H9 (cell line): Measurements from ENCODE around the gene CUEDC2. TPM values are rescaled to one million over a fixed set of nuclear protein-coding genes. Genes with fewer than 3 reads are reported as not detected.
A peak's percentile ranks its signal among the peaks of the same experiment; 100 is the strongest.

Experiments used
- DNase-seq: peaks from one replicate; pipeline ENCODE4 v3.0.0-alpha.2; 2017
- H2AFZ ChIP-seq: one replicate; pipeline ENCODE4 v1.6.1; 2013; ENCODE audit warnings: mild to moderate bottlenecking, low read length, control low read depth, moderate library complexity
- H2AK5ac ChIP-seq: 2 replicates; pipeline ENCODE4 v1.6.1; 2013; ENCODE audit warnings: low read length, control low read depth, mixed read lengths; ENCODE audit not compliant: insufficient read length
- H2BK120ac ChIP-seq: one replicate; pipeline ENCODE4 v1.6.1; 2013; ENCODE audit warnings: low read depth, mild to moderate bottlenecking, low read length, control low read depth, inconsistent platforms; ENCODE audit not compliant: poor library complexity, severe bottlenecking
- H2BK12ac ChIP-seq: 2 replicates; pipeline ENCODE4 v1.6.1; 2013; ENCODE audit warnings: low read length, control low read depth, mixed read lengths, low read depth; ENCODE audit not compliant: insufficient read length
- H2BK15ac ChIP-seq: 2 replicates; pipeline ENCODE4 v1.6.1; 2013; ENCODE audit warnings: low read depth, low read length, control low read depth
- H2BK20ac ChIP-seq: one replicate; pipeline ENCODE4 v1.6.1; 2013; ENCODE audit warnings: low read depth, mild to moderate bottlenecking, low read length, control low read depth, inconsistent platforms; ENCODE audit not compliant: poor library complexity, severe bottlenecking
- H2BK5ac ChIP-seq: 2 replicates; pipeline ENCODE4 v1.6.1; 2013; ENCODE audit warnings: low read length, control low read depth, mixed read lengths; ENCODE audit not compliant: insufficient read length
- H3K14ac ChIP-seq: 2 replicates; pipeline ENCODE4 v1.6.1; 2013; ENCODE audit warnings: low read length, control low read depth; ENCODE audit not compliant: insufficient read depth
- H3K18ac ChIP-seq: 2 replicates; pipeline ENCODE4 v1.6.1; 2013; ENCODE audit warnings: low read depth, mild to moderate bottlenecking, mixed read lengths, low read length, control low read depth; ENCODE audit not compliant: insufficient read length
- H3K23ac ChIP-seq: 2 replicates; pipeline ENCODE4 v1.6.1; 2013; ENCODE audit warnings: low read length, control low read depth, mixed read lengths, low read depth; ENCODE audit not compliant: insufficient read length
- H3K23me2 ChIP-seq: 2 replicates; pipeline ENCODE4 v1.6.1; 2013; ENCODE audit warnings: low read depth, mild to moderate bottlenecking, mixed read lengths, low read length, control low read depth; ENCODE audit not compliant: insufficient read length, poor library complexity, severe bottlenecking
- H3K27ac ChIP-seq: 2 replicates; pipeline ENCODE4 v1.5.1; 2013; ENCODE audit warnings: low read length, control low read depth, mixed read lengths, low read depth; ENCODE audit not compliant: insufficient read length
- H3K27me3 ChIP-seq: 2 replicates; pipeline ENCODE4 v1.6.1; 2013; ENCODE audit warnings: low read length, control low read depth, inconsistent platforms; ENCODE audit not compliant: insufficient read depth
- H3K4ac ChIP-seq: 2 replicates; pipeline ENCODE4 v1.6.1; 2013; ENCODE audit warnings: low read depth, mild to moderate bottlenecking, control low read depth, inconsistent platforms, low read length, moderate library complexity
- H3K4me1 ChIP-seq: 2 replicates; pipeline ENCODE4 v1.6.1; 2013; ENCODE audit warnings: low read length, control low read depth, inconsistent platforms; ENCODE audit not compliant: insufficient read depth
- H3K4me2 ChIP-seq: 2 replicates; pipeline ENCODE4 v1.6.1; 2013; ENCODE audit warnings: low read length, control low read depth, mixed read lengths; ENCODE audit not compliant: insufficient read length, insufficient read depth
- H3K56ac ChIP-seq: 2 replicates; pipeline ENCODE4 v1.6.1; 2013; ENCODE audit warnings: low read depth, mild to moderate bottlenecking, mixed read lengths, low read length, control low read depth; ENCODE audit not compliant: insufficient read length
- H3K79me1 ChIP-seq: 2 replicates; pipeline ENCODE4 v1.6.1; 2013; ENCODE audit warnings: low read depth, mild to moderate bottlenecking, moderate library complexity, low read length, control low read depth, inconsistent platforms; ENCODE audit not compliant: insufficient read depth, poor library complexity, severe bottlenecking
- H3K79me2 ChIP-seq: 2 replicates; pipeline ENCODE4 v1.6.1; 2013; ENCODE audit warnings: low read length, control low read depth, inconsistent platforms; ENCODE audit not compliant: insufficient read depth
- H3K9ac ChIP-seq: 2 replicates; pipeline ENCODE4 v1.6.1; 2013; ENCODE audit warnings: low read length, control low read depth, mixed read lengths; ENCODE audit not compliant: insufficient read length; ENCODE audit errors: extremely low read depth
- H3K9me3 ChIP-seq: one replicate; pipeline ENCODE4 v1.6.1; 2013; ENCODE audit warnings: low read depth, low read length, inconsistent platforms; ENCODE audit not compliant: control insufficient read depth
- H3T11ph ChIP-seq: one replicate; pipeline ENCODE4 v1.6.1; 2013; ENCODE audit warnings: mild to moderate bottlenecking, low read length, control low read depth, inconsistent platforms
- H4K20me1 ChIP-seq: one replicate; pipeline ENCODE4 v1.6.1; 2013; ENCODE audit not compliant: control insufficient read depth, insufficient read length, insufficient read depth
- H4K5ac ChIP-seq: 2 replicates; pipeline ENCODE4 v1.6.1; 2013; ENCODE audit warnings: low read depth, mild to moderate bottlenecking, mixed read lengths, low read length, control low read depth; ENCODE audit not compliant: insufficient read length
- H4K8ac ChIP-seq: replicated peaks from 2 replicates; pipeline ENCODE4 v1.6.1; 2013; ENCODE audit warnings: low read length, control low read depth, mixed read lengths, low read depth; ENCODE audit not compliant: insufficient read length
- H4K91ac ChIP-seq: 2 replicates; pipeline ENCODE4 v1.6.1; 2013; ENCODE audit warnings: low read depth, mild to moderate bottlenecking, moderate library complexity, mixed read lengths, low read length, control low read depth; ENCODE audit not compliant: insufficient read length
- H3K27ac Mint-ChIP-seq, 3 experiments: 2 replicates in 2 of 3; 3 replicates in 1 of 3; pipeline ENCODE4 v1.8.0; 2020 to 2021; ENCODE audit warnings: mixed read lengths in 3 of 3, mild to moderate bottlenecking in 1 of 3, moderate library complexity in 1 of 3
- H3K27me3 Mint-ChIP-seq: 2 replicates; pipeline ENCODE4 v1.8.0; 2021; ENCODE audit warnings: low read depth, mild to moderate bottlenecking, moderate library complexity, mixed read lengths
- H3K36me3 Mint-ChIP-seq, 3 experiments: 2 replicates in 2 of 3; 3 replicates in 1 of 3; pipeline ENCODE4 v1.8.0; 2020 to 2021; ENCODE audit warnings: low read depth in 3 of 3, mixed read lengths in 3 of 3; ENCODE audit not compliant: insufficient read depth in 1 of 3
- H3K4me1 Mint-ChIP-seq, 2 experiments: 2 replicates each; pipeline ENCODE4 v1.8.0; 2020; ENCODE audit warnings: mixed read lengths in 2 of 2
- H3K4me3 Mint-ChIP-seq, 2 experiments: 2 replicates in 1 of 2; 3 replicates in 1 of 2; pipeline ENCODE4 v1.8.0; 2020 to 2021; ENCODE audit warnings: mild to moderate bottlenecking in 2 of 2, mixed read lengths in 2 of 2, moderate library complexity in 1 of 2
- H3K9me3 Mint-ChIP-seq, 2 experiments: 2 replicates in 1 of 2; 3 replicates in 1 of 2; pipeline ENCODE4 v1.8.0; 2020; ENCODE audit warnings: mild to moderate bottlenecking in 2 of 2, mixed read lengths in 2 of 2, moderate library complexity in 1 of 2
- CTCF ChIP-seq: fragments of 200-600 bp; sonication (generic); conservative IDR thresholded peaks from 3 replicates; pipeline ENCODE4 v1.8.0; 2021; ENCODE audit warnings: antibody characterized with exemption, mild to moderate bottlenecking
- WGBS: extraction: QIAGEN DNeasy Blood & Tissue Kit; methylation state at CpG from one replicate; pipeline ENCODE4 v1.1.7; 2013; ENCODE audit warnings: missing lambda C conversion rate, low lambda C conversion rate, mixed read lengths; ENCODE audit not compliant: insufficient read length; ENCODE audit errors: extremely low coverage; 5-methylcytosine and 5-hydroxymethylcytosine counted together
- total RNA-seq: library from RNA; stranded (reverse); gene quantifications from 2 replicates; pipeline ENCODE4 v1.2.1, GENCODE V29; 2021

The CUEDC2 gene
- total RNA-seq, 1 experiment from 2014 or later, result 41.2 TPM

GRCh38 chr10:102384053-102384452 is 48.3 kb downstream of the CUEDC2 start:
- Histone ChIP-seq H3K23ac (no peak overlapping the region), H2BK20ac (no peak overlapping the region), H3K4me2 (no peak overlapping the region), H2BK12ac (no peak overlapping the region), H2BK15ac (no peak overlapping the region), H3K27me3 (no peaks in the 10 kb centered on the region), H3K9ac (no peak overlapping the region), H3K79me2 (no peaks in the 10 kb centered on the region), H3K14ac (no peak overlapping the region), H4K91ac (no peak overlapping the region), H3T11ph (no peak overlapping the region), H3K27ac (no peak overlapping the region), H2BK120ac (no peak overlapping the region), H2BK5ac (no peak overlapping the region), H3K56ac (no peak overlapping the region), H4K8ac (no peak overlapping the region), H3K4me1 (no peaks in the 10 kb centered on the region), H3K79me1 (no peaks in the 10 kb centered on the region), H3K23me2 (no peaks in the 10 kb centered on the region), H2AFZ (no peak overlapping the region), H2AK5ac (no peak overlapping the region), H3K9me3 (no peaks in the 10 kb centered on the region), H3K18ac (no peak overlapping the region), H3K4ac (no peak overlapping the region), H4K20me1 (no peaks in the 10 kb centered on the region), H4K5ac (no peak overlapping the region)
- Mint-ChIP-seq H3K36me3 (peaks cover 6 to 22% (median 12%) of the 10 kb centered on the region in 3 experiments), H3K9me3 (no peaks in the 10 kb centered on the region), H3K4me1 (0 out of 4 replicates have a peak, but pooled peaks cover 0 to 2% of the 10 kb centered on the region in 2 experiments), H3K4me3 (no peak overlapping the region), H3K27ac (no peak overlapping the region; a peak in 1 of 7 replicates), H3K27me3 (peaks cover 4% of the 10 kb centered on the region; the same call in 1 of the 2 replicates)
- no CpG with 5 or more reads among the region's 6 CpGs for WGBS
- DNase-seq, result peak; percentile 69
- TF ChIP-seq CTCF, result peak; percentile 78
